ENCODE measurements around the gene FNDC11. TPM values are rescaled to one million over a fixed set of nuclear protein-coding genes. Genes with fewer than 3 reads are reported as not detected.

FNDC11 gene
- total RNA-seq, 2 experiments from 2014 or later: 0.41 to 3.0 TPM

- no TSS peak for BruUV-seq (replicated peaks)
- no peaks in the 10 kb centered on the region for H3K9me3 ChIP-seq (ENCODE audit: low read length)
- no peaks in the 10 kb centered on the region for H3K79me2 ChIP-seq (ENCODE audit: insufficient read depth, low read depth, low read length)
- ChIA-PET POLR2A (interaction anchor here (2.6 kb wide), 1 partner anchor 103 kb away, joined by 13 read pairs; no protein-coding TSS in a partner anchor), CTCF (ENCODE audit: unreplicated experiment) (no interaction called here)
- H4K20me1 ChIP-seq (ENCODE audit: insufficient read depth, low read length): no peaks in the 10 kb centered on the region
- no peak overlapping the region for H3K27ac ChIP-seq (ENCODE audit: low read depth, low read length, poor library complexity, severe bottlenecking)
- intact Hi-C loops (cut with micrococcal nuclease; ENCODE audit: unreplicated experiment): loop anchor here (2.0 to 10.0 kb wide), 4 partner anchors 88 to 434 kb away; partner anchors contain the start of genes ABHD16B, DNAJC5, GMEB2 and TPD52L2
- TF ChIP-seq, protein P1, sequence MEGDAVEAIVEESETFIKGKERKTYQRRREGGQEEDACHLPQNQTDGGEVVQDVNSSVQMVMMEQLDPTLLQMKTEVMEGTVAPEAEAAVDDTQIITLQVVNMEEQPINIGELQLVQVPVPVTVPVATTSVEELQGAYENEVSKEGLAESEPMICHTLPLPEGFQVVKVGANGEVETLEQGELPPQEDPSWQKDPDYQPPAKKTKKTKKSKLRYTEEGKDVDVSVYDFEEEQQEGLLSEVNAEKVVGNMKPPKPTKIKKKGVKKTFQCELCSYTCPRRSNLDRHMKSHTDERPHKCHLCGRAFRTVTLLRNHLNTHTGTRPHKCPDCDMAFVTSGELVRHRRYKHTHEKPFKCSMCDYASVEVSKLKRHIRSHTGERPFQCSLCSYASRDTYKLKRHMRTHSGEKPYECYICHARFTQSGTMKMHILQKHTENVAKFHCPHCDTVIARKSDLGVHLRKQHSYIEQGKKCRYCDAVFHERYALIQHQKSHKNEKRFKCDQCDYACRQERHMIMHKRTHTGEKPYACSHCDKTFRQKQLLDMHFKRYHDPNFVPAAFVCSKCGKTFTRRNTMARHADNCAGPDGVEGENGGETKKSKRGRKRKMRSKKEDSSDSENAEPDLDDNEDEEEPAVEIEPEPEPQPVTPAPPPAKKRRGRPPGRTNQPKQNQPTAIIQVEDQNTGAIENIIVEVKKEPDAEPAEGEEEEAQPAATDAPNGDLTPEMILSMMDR (conservative IDR thresholded peaks at IDR 0.05; ENCODE audit: low read length): no peak
- no peak for TF ChIP-seq EZH2phosphoT487 (IDR thresholded peaks at IDR 0.05; ENCODE audit: borderline replicate concordance, low read depth, low read length)
- no peak overlapping the region for H2AFZ ChIP-seq (ENCODE audit: low read length)
- no peaks in the 10 kb centered on the region for H3K9me2 ChIP-seq (ENCODE audit: insufficient read depth, low read length)
- no peak for DNase-seq (ENCODE audit: low spot score)
- peaks cover 30% of the 10 kb centered on the region for H3K4me1 ChIP-seq (ENCODE audit: insufficient read depth, low read length, poor library complexity, severe bottlenecking)
- H3K36me3 ChIP-seq (ENCODE audit: insufficient read depth, low read length): no peaks in the 10 kb centered on the region
- no peak overlapping the region for H3K4me2 ChIP-seq (ENCODE audit: low read length)
- H3K4me3 ChIP-seq (ENCODE audit: low read depth, low read length, poor library complexity, severe bottlenecking): no peak overlapping the region
Observed at GRCh38 chr20:63539092-63539430, 14.9 kb upstream of the FNDC11 start.

- Histone ChIP-seq H3K4me3 (ENCODE audit: low read depth, low read length, poor library complexity, severe bottlenecking) (no peak overlapping the region), H4K20me1 (ENCODE audit: insufficient read depth, low read length) (no peaks in the 10 kb centered on the region), H3K4me2 (ENCODE audit: low read length) (no peak overlapping the region), H3K4me1 (ENCODE audit: insufficient read depth, low read length, poor library complexity, severe bottlenecking) (peaks cover 30% of the 10 kb centered on the region), H3K36me3 (ENCODE audit: insufficient read depth, low read length) (no peaks in the 10 kb centered on the region), H2AFZ (ENCODE audit: low read length) (no peak overlapping the region), H3K9me3 (ENCODE audit: low read length) (no peaks in the 10 kb centered on the region), H3K27ac (ENCODE audit: low read depth, low read length, poor library complexity, severe bottlenecking) (no peak overlapping the region), H3K9me2 (ENCODE audit: insufficient read depth, low read length) (no peaks in the 10 kb centered on the region), H3K79me2 (ENCODE audit: insufficient read depth, low read depth, low read length) (no peaks in the 10 kb centered on the region)
- DNase-seq (ENCODE audit: low spot score): no peak
- BruUV-seq (replicated peaks): no TSS peak
- ChIA-PET CTCF (ENCODE audit: unreplicated experiment) (no interaction called here), POLR2A (interaction anchor here (2.6 kb wide), 1 partner anchor 102 kb away, joined by 13 read pairs; no protein-coding TSS in a partner anchor)
- intact Hi-C loops (cut with micrococcal nuclease; ENCODE audit: unreplicated experiment): loop anchor here (2.0 to 10.0 kb wide), 4 partner anchors 88 to 433 kb away; partner anchors contain the start of genes ABHD16B, DNAJC5, GMEB2 and TPD52L2
- TF ChIP-seq EZH2phosphoT487 (IDR thresholded peaks at IDR 0.05; ENCODE audit: borderline replicate concordance, low read depth, low read length): no peak
- TF ChIP-seq, protein P1 (conservative IDR thresholded peaks at IDR 0.05; ENCODE audit: low read length): no peak
Observed at GRCh38 chr20:63539441-63540370, 14.3 kb upstream of the FNDC11 start.
